H54 (cell line): ENCODE results near the gene PRKCI.
A peak's percentile ranks its signal among the peaks of the same experiment; 100 is the strongest.

Source experiments
- DNase-seq: peaks from one replicate; pipeline ENCODE4 v3.0.0; 2011; ENCODE audit warnings: low spot score, mixed read lengths; ENCODE audit not compliant: insufficient read length
- FAIRE-seq: peaks from 3 replicates; lab custom pipeline; 2011; peaks lifted over from hg19 to GRCh38; lab: Jason Lieb, UNC
- POLR2A ChIP-seq: IDR thresholded peaks from 2 replicates; pipeline ENCODE4 v1.6.1; 2011; ENCODE audit warnings: low read depth, mild to moderate bottlenecking, low read length

PRKCI gene

GRCh38 chr3:170290194-170290593, 68.0 kb downstream of the PRKCI start:
- FAIRE-seq, result no peak
- TF ChIP-seq POLR2A, result no peak
- no peak for DNase-seq

GRCh38 chr3:170295586-170295985, 73.4 kb downstream of the PRKCI start:
- FAIRE-seq (no peak), DNase-seq (no peak)
- TF ChIP-seq POLR2A, result no peak

- FAIRE-seq (no peak), DNase-seq (no peak)
- no peak for TF ChIP-seq POLR2A
Measured at GRCh38 chr3:170296703-170297102, 74.5 kb downstream of the PRKCI start.

- FAIRE-seq, result no peak
- no peak for DNase-seq
- no peak for TF ChIP-seq POLR2A
Measured at GRCh38 chr3:170301405-170301804, 79.2 kb downstream of the PRKCI start.

GRCh38 chr3:170302008-170302407, 79.8 kb downstream of the PRKCI start:
- no peak for DNase-seq
- no peak for TF ChIP-seq POLR2A
- FAIRE-seq, result no peak

- DNase-seq (no peak), FAIRE-seq (no peak)
- no peak for TF ChIP-seq POLR2A
Measured at GRCh38 chr3:170306015-170306414, 83.8 kb downstream of the PRKCI start.

- FAIRE-seq (peak; percentile 90), DNase-seq (no peak)
- no peak for TF ChIP-seq POLR2A
Measured at GRCh38 chr3:170307671-170308405, 85.6 kb downstream of the PRKCI start.

GRCh38 chr3:170309046-170309445, 86.8 kb downstream of the PRKCI start:
- no peak for FAIRE-seq
- DNase-seq, result no peak
- TF ChIP-seq POLR2A, result no peak

GRCh38 chr3:170317954-170318353, 95.7 kb downstream of the PRKCI start:
- TF ChIP-seq POLR2A, result no peak
- FAIRE-seq (no peak), DNase-seq (no peak)

- FAIRE-seq, result no peak
- no peak for DNase-seq
- TF ChIP-seq POLR2A, result no peak
Measured at GRCh38 chr3:170320461-170321121, 98.4 kb downstream of the PRKCI start.

- DNase-seq, result no peak
- no peak for TF ChIP-seq POLR2A
- no peak for FAIRE-seq
Measured at GRCh38 chr3:170321321-170322034, 99.3 kb downstream of the PRKCI start.

- TF ChIP-seq POLR2A, result no peak
- no peak for DNase-seq
- peak; percentile 69 for FAIRE-seq
Measured at GRCh38 chr3:170322566-170323269, 100.5 kb downstream of the PRKCI start.

- FAIRE-seq, result no peak
- DNase-seq, result no peak
Measured at GRCh38 chr3:170323331-170323730, 101.1 kb downstream of the PRKCI start.

GRCh38 chr3:170324962-170325361, 102.7 kb downstream of the PRKCI start:
- DNase-seq, result no peak
- no peak for TF ChIP-seq POLR2A
- no peak for FAIRE-seq

More at GRCh38 chr3:170323331-170323730, 101.1 kb downstream of the PRKCI start:
- TF ChIP-seq POLR2A, result no peak
